Nucleus accumbens (tissue), 56 donors: ENCODE data around the gene FANCC.

Experiments
- DNase-seq, 56 donors: peaks; one replicate each; lab custom pipeline; 2025; lab: John Stamatoyannopoulos, UW

Gene FANCC

GRCh38 chr9:95107001-95107749 lies 210.3 kb downstream of the FANCC start:
- DNase-seq = peak in 2 of 56 donors; percentile 44 to 46

- DNase-seq = no peak
Measured at GRCh38 chr9:95105519-95106287, 211.8 kb downstream of the FANCC start.

GRCh38 chr9:95104980-95105379 lies 212.5 kb downstream of the FANCC start:
- no peak for DNase-seq

GRCh38 chr9:95104581-95104960 lies 212.9 kb downstream of the FANCC start:
- DNase-seq = no peak

GRCh38 chr9:95103871-95104580 lies 213.5 kb downstream of the FANCC start:
- peak in 1 of 56 donors; percentile 26 for DNase-seq

- peak in 7 of 56 donors; percentile 21 to 36 (median 31) for DNase-seq
Measured at GRCh38 chr9:95103281-95103771, 214.2 kb downstream of the FANCC start.

- no peak for DNase-seq
Measured at GRCh38 chr9:95102572-95102971, 214.9 kb downstream of the FANCC start.

- DNase-seq = peak in 43 of 56 donors; percentile 25 to 85 (median 63)
Measured at GRCh38 chr9:95102001-95102433, 215.5 kb downstream of the FANCC start.

- DNase-seq = no peak
Measured at GRCh38 chr9:95101326-95101725, 216.2 kb downstream of the FANCC start.

- DNase-seq = no peak
Measured at GRCh38 chr9:95100071-95100627, 217.4 kb downstream of the FANCC start.

- DNase-seq = no peak
Measured at GRCh38 chr9:95099321-95100070, 218.0 kb downstream of the FANCC start.

GRCh38 chr9:95098391-95098921 lies 219.1 kb downstream of the FANCC start:
- no peak for DNase-seq

GRCh38 chr9:95097279-95097678 lies 220.2 kb downstream of the FANCC start:
- no peak for DNase-seq

- DNase-seq = no peak
Measured at GRCh38 chr9:95096807-95097206, 220.7 kb downstream of the FANCC start.

- no peak for DNase-seq
Measured at GRCh38 chr9:95096381-95096780, 221.1 kb downstream of the FANCC start.

GRCh38 chr9:95095641-95096355 lies 221.7 kb downstream of the FANCC start:
- no peak for DNase-seq

- no peak for DNase-seq
Measured at GRCh38 chr9:95094002-95094401, 223.5 kb downstream of the FANCC start.

- no peak for DNase-seq
Measured at GRCh38 chr9:95093586-95093985, 223.9 kb downstream of the FANCC start.
